Hippocampal formation (tissue), 2 donors: ENCODE data around the gene MKI67.
"Not testable (repeated sequence)": the region's sequence is repeated elsewhere in the genome, so short reads cannot be mapped to it uniquely, and the experiment has no call there.

ENCODE experiments used
- DNase-seq, 2 donors: peaks; one replicate each; lab custom pipeline; 2025; lab: John Stamatoyannopoulos, UW

MKI67 gene

GRCh38 chr10:128109707-128110106, 16.5 kb downstream of the MKI67 start:
- DNase-seq = no peak

- no peak for DNase-seq
Measured at GRCh38 chr10:128105383-128105782, 20.8 kb downstream of the MKI67 start.

- DNase-seq = no peak
Measured at GRCh38 chr10:128103229-128103714, 23.0 kb downstream of the MKI67 start.

GRCh38 chr10:128102480-128103228, 23.6 kb downstream of the MKI67 start:
- DNase-seq = no peak

GRCh38 chr10:128101901-128102300, 24.3 kb downstream of the MKI67 start:
- DNase-seq = no peak

- DNase-seq = no peak
Measured at GRCh38 chr10:128099901-128100300, 26.3 kb downstream of the MKI67 start.

- no peak for DNase-seq
Measured at GRCh38 chr10:128098631-128099030, 27.6 kb downstream of the MKI67 start.

- no peak for DNase-seq
Measured at GRCh38 chr10:128097783-128098182, 28.4 kb downstream of the MKI67 start.

- DNase-seq = no peak
Measured at GRCh38 chr10:128096486-128097199, 29.6 kb downstream of the MKI67 start.

GRCh38 chr10:128095753-128096469, 30.3 kb downstream of the MKI67 start:
- DNase-seq = no peak

- DNase-seq = no peak
Measured at GRCh38 chr10:128095027-128095752, 31.0 kb downstream of the MKI67 start.

GRCh38 chr10:128094596-128094995, 31.6 kb downstream of the MKI67 start:
- not testable (repeated sequence) for DNase-seq

GRCh38 chr10:128092454-128092853, 33.8 kb downstream of the MKI67 start:
- DNase-seq = no peak

- DNase-seq = no peak
Measured at GRCh38 chr10:128091636-128092210, 34.5 kb downstream of the MKI67 start.

- no peak for DNase-seq
Measured at GRCh38 chr10:128087884-128088709, 38.1 kb downstream of the MKI67 start.

GRCh38 chr10:128087146-128087883, 38.9 kb downstream of the MKI67 start:
- no peak for DNase-seq

- no peak for DNase-seq
Measured at GRCh38 chr10:128086003-128086863, 40.0 kb downstream of the MKI67 start.

- no peak for DNase-seq
Measured at GRCh38 chr10:128084991-128085390, 41.2 kb downstream of the MKI67 start.

- no peak for DNase-seq
Measured at GRCh38 chr10:128084364-128084763, 41.9 kb downstream of the MKI67 start.
